ENCODE results near the gene SLC4A9.

Gene SLC4A9

GRCh38 chr5:140362875-140363630 is 3.1 kb downstream of the SLC4A9 start:
- H3K27ac ChIP-seq (ENCODE audit: extremely low read depth, low read depth, low read length), result no peak overlapping the region; the same call in 1 of the 2 replicates
- POLR2A ChIA-PET, result interaction anchor here (1.0 to 1.5 kb wide), 3 partner anchors 17 to 337 kb away, joined by 3 to 5 read pairs (median 4); partner anchors contain the start of genes HBEGF, IK, NDUFA2 and ZMAT2
- TF ChIP-seq ZNF423 (tag by site-specific recombination; IDR thresholded peaks at IDR 0.05), result 0 out of 2 replicates have a peak, but pooled peaks have one; percentile 7
- peak; percentile 18; the same call in 1 of the 2 replicates for TF ChIP-seq ZNF121 (tag by site-specific recombination; IDR thresholded peaks at IDR 0.05)
- peak; percentile 74 for TF ChIP-seq ZSCAN30 (tag by site-specific recombination; IDR thresholded peaks at IDR 0.05)
- no peak for TF ChIP-seq ZNF239 (tag by site-specific recombination; IDR thresholded peaks at IDR 0.05)
- TF ChIP-seq ZNF114 (tag by site-specific recombination; IDR thresholded peaks at IDR 0.05), result no peak
- TF ChIP-seq WT1 (tag by site-specific recombination; IDR thresholded peaks at IDR 0.05), result peak; percentile 47; the same call in 1 of the 2 replicates
- no peak for TF ChIP-seq KLF17 (tag by site-specific recombination; IDR thresholded peaks at IDR 0.05)
- TF ChIP-seq CTCF (tag by site-specific recombination; IDR thresholded peaks at IDR 0.05), result peak; percentile 94
- TF ChIP-seq GLIS2 (tag by site-specific recombination; IDR thresholded peaks at IDR 0.05), result peak; percentile 45; the same call in 1 of the 2 replicates
- peak; percentile 80 for TF ChIP-seq ZBTB17 (tag by site-specific recombination; IDR thresholded peaks at IDR 0.05)
- TF ChIP-seq EGR2 (tag by site-specific recombination; IDR thresholded peaks at IDR 0.05; ENCODE audit: low read depth), result 0 out of 2 replicates have a peak, but pooled peaks have one; percentile 8
- peak; percentile 16; the same call in 1 of the 2 replicates for TF ChIP-seq ZNF660 (tag by site-specific recombination; IDR thresholded peaks at IDR 0.05)
- no peak for TF ChIP-seq ZNF549 (tag by site-specific recombination; IDR thresholded peaks at IDR 0.05)
- TF ChIP-seq ZBTB26 (tag by site-specific recombination; optimal IDR thresholded peaks at IDR 0.05), result peak; percentile 42
- peak; percentile 21; the same call in 1 of the 2 replicates for TF ChIP-seq ZNF394 (tag by site-specific recombination; IDR thresholded peaks at IDR 0.05; ENCODE audit: borderline replicate concordance)
- peak; percentile 97 for TF ChIP-seq ZNF335 (tag by site-specific recombination; conservative IDR thresholded peaks at IDR 0.05)
- peak; percentile 48; the same call in 1 of the 2 replicates for TF ChIP-seq PATZ1 (tag by site-specific recombination; IDR thresholded peaks at IDR 0.05)
- no peak for TF ChIP-seq ZNF248 (tag by site-specific recombination; IDR thresholded peaks at IDR 0.05)
- no peak for TF ChIP-seq ZSCAN18 (tag by site-specific recombination; IDR thresholded peaks at IDR 0.05)
- 0 out of 2 replicates have a peak, but pooled peaks have one; percentile 33 for TF ChIP-seq YY2 (tag by site-specific recombination; IDR thresholded peaks at IDR 0.05)
- no peak for TF ChIP-seq ZBTB11 (tag by site-specific recombination; conservative IDR thresholded peaks at IDR 0.05; ENCODE audit: low read depth)
- TF ChIP-seq ATF2 (tag by site-specific recombination; IDR thresholded peaks at IDR 0.05; ENCODE audit: low read depth), result no peak
- peak; percentile 36; the same call in 1 of the 2 replicates for TF ChIP-seq SP7 (tag by site-specific recombination; IDR thresholded peaks at IDR 0.05)
- no peak for TF ChIP-seq ZBTB8A (tag by site-specific recombination; IDR thresholded peaks at IDR 0.05)

More at GRCh38 chr5:140362875-140363630, 3.1 kb downstream of the SLC4A9 start:
- Histone ChIP-seq H3K36me3 (ENCODE audit: control insufficient read depth in 2 of 2, insufficient read depth in 1 of 2, low read length in 2 of 2) (no peaks in the 10 kb centered on the region), H3K4me3 (ENCODE audit: low read depth, low read length) (peak overlapping the region; percentile 33), H3K9me3 (ENCODE audit: control insufficient read depth, insufficient read depth, low read depth, low read length) (no peaks in the 10 kb centered on the region), H3K4me1 (ENCODE audit: control insufficient read depth, insufficient read depth, low read length) (no peaks in the 10 kb centered on the region)
- CTCF ChIA-PET, result interaction anchor here (0.6 to 3.6 kb wide), 20 partner anchors 9 to 445 kb away, joined by 3 to 32 read pairs (median 4); partner anchors contain the start of gene HBEGF
